Esophagus muscularis mucosa (tissue), 4 donors: ENCODE measurements around the gene TRIM2. TPM values are rescaled to one million over a fixed set of nuclear protein-coding genes. Genes with fewer than 3 reads are reported as not detected.
A peak's percentile ranks its signal among the peaks of the same experiment; 100 is the strongest.

Experiments
- DNase-seq: peaks from one replicate; pipeline ENCODE4 v3.0.0-alpha.2; 2017; ENCODE audit errors: extremely low spot score
- H3K27ac ChIP-seq, 4 donors: fragments of 200-600 bp; sonication (generic); replicated peaks in 1 of 4; 1 replicate in 3 of 4; 2 replicates in 1 of 4; pipeline ENCODE4 v1.5.1; 2016 to 2019; ENCODE audit warnings: mild to moderate bottlenecking in 1 of 4
- H3K27me3 ChIP-seq, 4 donors: fragments of 200-600 bp; sonication (generic); one replicate each; pipeline versions ENCODE4 v1.5.1 to v1.6.0; 2016 to 2019
- H3K36me3 ChIP-seq, 4 donors: fragments of 200-600 bp; sonication (generic); one replicate each; pipeline ENCODE4 v1.5.1; 2016 to 2019
- H3K4me1 ChIP-seq, 4 donors: fragments of 200-600 bp; sonication (generic); one replicate each; pipeline ENCODE4 v1.5.1; 2016 to 2019
- H3K4me3 ChIP-seq, 4 donors: fragments of 200-600 bp; sonication (generic); 1 replicate in 2 of 4; 2 replicates in 2 of 4; pipeline ENCODE4 v1.5.1; 2016 to 2019; ENCODE audit warnings: mild to moderate bottlenecking in 4 of 4, moderate library complexity in 1 of 4
- H3K9me3 ChIP-seq, 4 donors: fragments of 200-600 bp; sonication (generic); 1 replicate in 3 of 4; 2 replicates in 1 of 4; pipeline ENCODE4 v1.5.1; 2016 to 2019
- CTCF ChIP-seq, 3 experiments: fragments of 200-600 bp in 2 of 3; fragments of 450-650 bp in 1 of 3; sonication (generic) in 2 of 3; IDR thresholded peaks; one replicate each; pipeline ENCODE4 v1.5.1; 2017 to 2019; ENCODE audit warnings: antibody characterized with exemption in 3 of 3, mild to moderate bottlenecking in 2 of 3, moderate library complexity in 1 of 3
- EP300 ChIP-seq: sonication (generic); formaldehyde crosslinking; IDR thresholded peaks from one replicate; pipeline ENCODE4 v1.6.1; 2017; ENCODE audit warnings: antibody characterized with exemption
- POLR2A ChIP-seq: fragments of 450-650 bp; IDR thresholded peaks from one replicate; pipeline ENCODE4 v1.6.1; 2017; ENCODE audit warnings: antibody characterized with exemption, moderate library complexity, mild to moderate bottlenecking, low read depth
- POLR2AphosphoS5 ChIP-seq, 2 donors: sonication (generic); formaldehyde crosslinking; IDR thresholded peaks; one replicate each; pipeline ENCODE4 v1.6.1; 2017; ENCODE audit warnings: antibody characterized with exemption in 2 of 2
- WGBS: methylation state at CpG from one replicate; pipeline ENCODE4 v1.1.5; 2018; 5-methylcytosine and 5-hydroxymethylcytosine counted together
- intact Hi-C: fragments of 100-400 bp; cut with DNase I; formaldehyde crosslinking; loops from one replicate; pipeline ENCODE4 v1.15.1; 2023
- total RNA-seq, 4 donors: library from RNA; depleted of rRNA; stranded (reverse); fragments of >200 nt; gene quantifications; one replicate each; pipeline versions ENCODE4 v1.1.0 to v1.2.1, GENCODE V29; 2016

Gene TRIM2
- total RNA-seq, 4 donors from 2014 or later = 28.3 to 36.9 (median 30.4) TPM

GRCh38 chr4:153341575-153342090 is 137.4 kb downstream of the TRIM2 start:
- no peak overlapping the region for H3K4me3 ChIP-seq
- DNase-seq = no peak
- no peak overlapping the region for H3K27ac ChIP-seq
- TF ChIP-seq CTCF (IDR thresholded peaks at IDR 0.05) (no peak), EP300 (no peak), POLR2A (no peak), POLR2AphosphoS5 (IDR thresholded peaks at IDR 0.05) (no peak)
- no peaks in the 10 kb centered on the region for H3K9me3 ChIP-seq
- H3K27me3 ChIP-seq = no peaks in the 10 kb centered on the region
- WGBS = 48% methylated on average over 5 of the region's 5 CpGs
- H3K36me3 ChIP-seq = no peaks in the 10 kb centered on the region
- intact Hi-C loops = loop anchor here (10.0 kb wide), 1 partner anchor 123 kb away; the partner anchor contains the start of gene TMEM131L
- peaks cover 13 to 17% (median 15%) of the 10 kb centered on the region in 4 donors for H3K4me1 ChIP-seq

- no peak for DNase-seq
- Histone ChIP-seq H3K27ac (no peak overlapping the region), H3K36me3 (no peaks in the 10 kb centered on the region), H3K4me1 (peaks cover 13 to 20% (median 16%) of the 10 kb centered on the region in 4 donors), H3K27me3 (no peaks in the 10 kb centered on the region), H3K9me3 (no peaks in the 10 kb centered on the region), H3K4me3 (no peak overlapping the region)
- 95% methylated on average over 6 of the region's 6 CpGs for WGBS
- intact Hi-C loops = loop anchor here (10.0 kb wide), 1 partner anchor 122 kb away; the partner anchor contains the start of gene TMEM131L
- TF ChIP-seq EP300 (no peak), POLR2A (no peak), POLR2AphosphoS5 (IDR thresholded peaks at IDR 0.05) (no peak), CTCF (IDR thresholded peaks at IDR 0.05) (no peak)
Observed at GRCh38 chr4:153342751-153343552, 138.7 kb downstream of the TRIM2 start.

DNA sequence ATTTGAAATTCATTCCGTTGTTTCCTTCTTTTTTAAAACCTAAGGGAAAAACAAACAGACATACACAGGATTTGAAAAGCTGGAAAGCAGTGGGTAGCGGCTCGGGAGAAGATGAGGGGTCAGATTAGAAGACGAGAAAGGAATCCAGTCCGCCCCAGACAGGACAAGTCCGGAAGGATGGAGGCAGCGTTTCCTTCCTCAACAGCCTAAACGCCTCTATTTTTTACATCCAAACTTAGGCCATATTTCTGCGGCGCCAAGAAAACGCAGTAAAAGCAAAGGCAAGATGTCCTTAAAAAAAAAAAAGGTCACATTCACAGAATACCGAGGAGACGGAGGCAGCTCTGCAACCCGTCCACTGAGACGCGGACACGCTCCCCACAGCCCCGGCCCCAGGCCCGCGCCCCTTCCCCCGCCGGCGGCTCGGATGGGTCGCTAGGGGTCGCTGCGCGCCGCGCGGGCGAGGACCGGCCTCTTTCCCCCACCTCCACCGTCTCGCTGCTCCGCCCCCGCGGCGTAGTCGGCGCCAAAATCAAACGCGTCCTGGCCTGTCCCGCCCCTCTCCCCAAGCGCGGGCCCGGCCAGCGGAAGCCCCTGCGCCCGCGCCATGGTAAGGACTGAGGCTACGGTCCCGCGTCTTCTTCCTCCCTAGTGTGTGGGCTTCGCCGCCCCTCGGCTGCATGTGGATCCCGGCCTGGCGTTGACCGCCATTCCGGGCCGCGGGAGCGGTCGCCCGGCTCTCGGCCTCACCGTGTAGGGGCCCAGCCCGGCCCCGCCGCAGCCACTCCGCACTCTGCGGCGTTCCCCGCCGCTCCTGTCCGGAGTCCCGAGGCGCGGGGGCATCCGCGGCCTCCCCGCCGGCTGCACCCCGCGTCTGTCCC is 140.1 kb downstream of the TRIM2 start, which contains the start of gene MND1:
MND1 (plus strand) TSS at position 558 of the 881 bp plus-strand sequence; CDS start at position 608, 50 bp downstream.
- TF ChIP-seq POLR2AphosphoS5 (IDR thresholded peaks at IDR 0.05) = peak in 1 of 2 donors; percentile 54
- TF ChIP-seq CTCF (IDR thresholded peaks at IDR 0.05) = peak; percentile 78 to 98 (median 93)
- no peak for TF ChIP-seq POLR2A
- no peak for TF ChIP-seq EP300
- H3K27ac ChIP-seq = peak within 1 kb of the TSS in 3 of 4 donors; percentile 48 to 65 (median 60)
- intact Hi-C loops = loop anchor here (1.0 to 10.0 kb wide), 2 partner anchors 120 to 230 kb away; partner anchors contain the start of gene TMEM131L

More for the DNA sequence above, 140.1 kb downstream of the TRIM2 start, which contains the start of gene MND1:
- Histone ChIP-seq H3K4me3 (peak within 1 kb of the TSS; percentile 82 to 94 (median 94)), H3K9me3 (no peaks in the 10 kb centered on the region), H3K27me3 (no peaks in the 10 kb centered on the region), H3K4me1 (peaks cover 13 to 20% (median 16%) of the 10 kb centered on the region in 4 donors), H3K36me3 (no peaks in the 10 kb centered on the region)
- DNase-seq = no peak
- 1% methylated on average over 31 of the region's 86 CpGs for WGBS
